Measurements from ENCODE around the gene MC5R. TPM values are rescaled to one million over a fixed set of nuclear protein-coding genes. Genes with fewer than 3 reads are reported as not detected.

The MC5R gene
- total and polyA plus RNA-seq, 11 donors, result not detected

DNA sequence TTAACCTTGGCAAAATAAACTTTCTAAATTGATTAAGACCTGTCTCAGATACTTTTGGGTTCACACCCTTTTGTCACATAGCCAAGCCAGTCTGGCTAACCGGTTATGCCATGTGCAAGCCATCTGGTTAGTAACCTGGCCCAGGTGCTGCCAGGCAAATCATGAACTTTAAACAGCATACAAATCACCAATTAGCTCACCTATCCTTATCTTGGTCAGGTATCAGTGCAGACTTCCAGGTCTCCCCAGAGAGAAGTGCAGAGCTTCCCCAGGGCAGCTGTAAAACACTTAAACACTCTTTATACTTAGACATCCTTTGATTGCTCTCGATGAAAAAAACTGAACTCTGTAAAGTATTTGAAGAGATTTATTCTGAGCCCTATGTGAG is 14.9 kb upstream of the MC5R start:
- ATAC-seq (no peak), DNase-seq (no peak)
- no peak overlapping the region for H3K4me3 ChIP-seq
- no peaks in the 10 kb centered on the region for H3K9me3 ChIP-seq
- no peaks in the 10 kb centered on the region for H3K4me1 ChIP-seq
- intact Hi-C loops (cut with DNase I), result loop anchor here in 4 of 10 donors (10.0 kb wide), 4 partner anchors 64 to 694 kb away; no protein-coding TSS in a partner anchor
- H3K36me3 ChIP-seq, result no peaks in the 10 kb centered on the region
- no peak overlapping the region for H3K27ac ChIP-seq
- TF ChIP-seq POLR2A (IDR thresholded peaks at IDR 0.05) (no peak), CTCF (IDR thresholded peaks at IDR 0.05) (no peak)
- 44 to 87% (median 82%) methylated on average over 2 of the region's 2 CpGs for WGBS, 4 donors
- H3K27me3 ChIP-seq, result peaks cover 0 to 8% (median 0%) of the 10 kb centered on the region in 9 donors

DNA sequence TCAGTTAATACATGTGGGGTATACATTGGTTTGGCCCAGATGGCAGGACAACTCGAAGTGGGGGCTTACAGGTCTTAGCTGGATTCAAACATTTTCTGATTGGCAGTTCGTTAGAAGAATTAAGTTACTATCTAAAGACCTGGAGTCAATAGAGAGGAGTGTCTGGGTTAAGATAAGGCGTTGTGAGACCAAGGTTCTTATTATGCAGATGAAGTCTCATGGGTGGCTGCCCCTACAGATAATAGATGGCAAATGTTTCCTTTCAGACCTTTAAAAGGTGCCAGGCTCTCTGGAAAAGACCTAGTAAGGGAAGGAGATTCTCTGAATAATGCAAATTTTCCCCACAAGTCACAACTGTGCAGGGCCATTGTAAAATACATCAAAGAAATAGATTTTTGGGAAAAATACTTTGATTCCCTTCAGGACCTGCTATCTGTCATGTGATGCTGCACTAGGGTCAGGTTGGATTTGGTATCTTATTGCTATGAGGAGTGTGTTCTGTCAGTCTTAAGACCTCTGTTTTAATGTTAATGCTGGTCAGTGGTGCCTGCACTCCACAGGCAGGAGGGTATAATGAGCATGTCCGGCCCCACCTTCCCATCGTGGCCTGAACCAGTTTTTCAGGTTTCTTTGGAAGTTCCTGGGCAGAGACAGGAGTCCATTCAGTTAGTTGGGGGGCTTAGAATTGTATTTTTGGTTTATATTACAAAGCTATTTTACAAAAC is 14.3 kb upstream of the MC5R start:
- DNase-seq (no peak), ATAC-seq (no peak)
- H3K4me3 ChIP-seq, result no peak overlapping the region
- TF ChIP-seq CTCF (IDR thresholded peaks at IDR 0.05) (no peak), POLR2A (IDR thresholded peaks at IDR 0.05) (no peak)
- no peaks in the 10 kb centered on the region for H3K4me1 ChIP-seq
- intact Hi-C loops (cut with DNase I), result loop anchor here in 4 of 10 donors (10.0 kb wide), 4 partner anchors 65 to 695 kb away; no protein-coding TSS in a partner anchor
- H3K27me3 ChIP-seq, result peaks cover 0 to 8% (median 0%) of the 10 kb centered on the region in 9 donors
- H3K36me3 ChIP-seq, result no peaks in the 10 kb centered on the region
- no peaks in the 10 kb centered on the region for H3K9me3 ChIP-seq
- 45 to 54% (median 49%) methylated on average over 5 of the region's 5 CpGs for WGBS, 4 donors
- H3K27ac ChIP-seq, result no peak overlapping the region

DNA sequence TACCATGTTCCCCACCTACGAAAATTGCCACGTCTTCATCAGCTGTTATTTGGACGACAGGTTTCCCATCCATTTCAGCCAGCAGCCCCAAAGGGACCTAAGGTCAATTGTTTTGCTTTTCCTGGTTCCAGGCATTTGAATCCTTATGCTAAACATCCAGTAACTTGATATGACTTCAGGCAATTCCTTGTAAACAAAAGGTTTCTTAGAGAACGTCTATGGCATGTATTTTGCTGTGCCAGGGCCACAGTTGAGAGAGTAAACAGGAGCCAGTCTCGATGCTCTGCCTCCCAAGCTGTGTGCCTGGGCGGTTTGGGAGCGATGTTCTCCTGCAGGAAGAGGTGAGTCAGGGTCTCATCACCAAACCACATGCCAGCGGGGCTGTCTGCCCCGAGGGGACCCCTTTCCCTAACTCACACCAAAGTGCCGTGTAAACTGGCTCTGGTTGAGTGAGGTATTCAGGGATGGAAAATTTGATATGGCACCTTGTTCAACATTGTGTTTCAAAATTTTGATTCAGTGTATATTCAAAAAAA is 12.9 kb upstream of the MC5R start:
- no peak overlapping the region for H3K4me3 ChIP-seq
- 60 to 68% (median 64%) methylated on average over 9 to 10 of the region's 10 CpGs for WGBS, 4 donors
- ATAC-seq, result no peak
- peaks cover 0 to 8% (median 0%) of the 10 kb centered on the region in 9 donors for H3K27me3 ChIP-seq
- H3K9me3 ChIP-seq, result no peaks in the 10 kb centered on the region
- H3K27ac ChIP-seq, result no peak overlapping the region
- intact Hi-C loops (cut with DNase I), result no loop called here
- no peaks in the 10 kb centered on the region for H3K36me3 ChIP-seq
- no peak for TF ChIP-seq POLR2A (IDR thresholded peaks at IDR 0.05)
- TF ChIP-seq CTCF (IDR thresholded peaks at IDR 0.05), result no peak
- no peak for DNase-seq
- H3K4me1 ChIP-seq, result no peaks in the 10 kb centered on the region

DNA sequence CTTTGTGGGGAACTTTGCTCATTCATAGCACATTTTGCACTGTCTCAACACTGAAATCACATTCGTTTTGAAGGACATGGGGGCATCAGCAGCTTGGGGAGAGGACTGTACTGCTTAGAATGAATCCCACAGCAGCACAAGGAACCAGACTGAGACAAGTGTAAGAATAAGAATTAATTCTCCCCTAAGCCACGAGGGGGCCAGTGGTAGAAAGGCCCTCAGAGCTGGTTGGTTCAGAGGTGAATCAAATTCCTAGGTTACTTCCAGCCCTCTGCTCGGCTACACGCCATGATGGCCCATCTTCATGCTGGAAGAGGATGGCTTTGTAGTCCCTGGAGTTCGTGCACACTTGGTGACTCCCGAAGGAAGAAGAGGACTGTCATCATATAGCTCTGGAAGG is 12.0 kb upstream of the MC5R start:
- no peak overlapping the region for H3K4me3 ChIP-seq
- WGBS, 4 donors, result 57 to 67% (median 61%) methylated on average over 6 of the region's 6 CpGs
- TF ChIP-seq POLR2A (IDR thresholded peaks at IDR 0.05) (no peak), CTCF (IDR thresholded peaks at IDR 0.05) (peak in 1 of 12 donors; percentile 5)
- no peak for ATAC-seq
- H3K4me1 ChIP-seq, result no peaks in the 10 kb centered on the region
- intact Hi-C loops (cut with DNase I), result no loop called here
- H3K27ac ChIP-seq, result no peak overlapping the region
- DNase-seq, result no peak
- peaks cover 0 to 8% (median 0%) of the 10 kb centered on the region in 9 donors for H3K27me3 ChIP-seq
- H3K9me3 ChIP-seq, result no peaks in the 10 kb centered on the region
- H3K36me3 ChIP-seq, result no peaks in the 10 kb centered on the region

Data from heart left ventricle (tissue), 16 donors.